ENCODE results near the gene MARCOL.

MARCOL gene, protein sequence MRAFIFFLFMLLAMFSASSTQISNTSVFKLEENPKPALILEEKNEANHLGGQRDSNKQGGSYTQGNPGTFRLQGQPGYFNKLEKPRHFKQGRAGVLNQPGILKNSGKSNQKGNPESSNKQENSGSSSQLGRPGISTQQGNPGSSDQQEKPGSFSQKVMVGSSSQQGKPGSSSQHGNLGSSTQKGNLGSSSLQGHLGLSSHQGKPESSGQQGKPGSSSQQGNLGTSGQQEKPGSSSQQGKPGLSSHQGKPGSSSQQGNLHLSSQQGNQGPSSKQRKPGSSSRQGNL

DNA sequence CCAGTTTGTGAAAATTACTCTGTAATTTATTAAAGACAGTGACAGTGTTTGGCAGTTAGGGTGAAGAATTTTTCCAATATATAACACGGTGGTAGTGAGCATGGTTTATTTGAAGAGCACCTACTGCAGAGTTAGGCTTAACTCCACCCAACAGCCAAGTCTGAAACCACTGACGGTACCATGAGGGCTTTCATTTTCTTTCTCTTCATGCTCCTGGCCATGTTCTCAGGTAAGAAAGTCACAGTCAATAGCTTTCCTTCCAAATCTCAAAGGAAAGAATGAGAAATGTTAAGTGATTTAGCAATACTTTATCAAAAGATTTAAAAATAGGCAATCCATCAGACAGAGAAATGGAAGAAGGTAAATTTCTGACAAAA, at the start of gene MARCOL:
Gene MARCOL (plus strand): TSS at position 108 of the 377 bp plus-strand sequence. CDS start 73 bp downstream, at position 181.
- TF ChIP-seq, protein P1, sequence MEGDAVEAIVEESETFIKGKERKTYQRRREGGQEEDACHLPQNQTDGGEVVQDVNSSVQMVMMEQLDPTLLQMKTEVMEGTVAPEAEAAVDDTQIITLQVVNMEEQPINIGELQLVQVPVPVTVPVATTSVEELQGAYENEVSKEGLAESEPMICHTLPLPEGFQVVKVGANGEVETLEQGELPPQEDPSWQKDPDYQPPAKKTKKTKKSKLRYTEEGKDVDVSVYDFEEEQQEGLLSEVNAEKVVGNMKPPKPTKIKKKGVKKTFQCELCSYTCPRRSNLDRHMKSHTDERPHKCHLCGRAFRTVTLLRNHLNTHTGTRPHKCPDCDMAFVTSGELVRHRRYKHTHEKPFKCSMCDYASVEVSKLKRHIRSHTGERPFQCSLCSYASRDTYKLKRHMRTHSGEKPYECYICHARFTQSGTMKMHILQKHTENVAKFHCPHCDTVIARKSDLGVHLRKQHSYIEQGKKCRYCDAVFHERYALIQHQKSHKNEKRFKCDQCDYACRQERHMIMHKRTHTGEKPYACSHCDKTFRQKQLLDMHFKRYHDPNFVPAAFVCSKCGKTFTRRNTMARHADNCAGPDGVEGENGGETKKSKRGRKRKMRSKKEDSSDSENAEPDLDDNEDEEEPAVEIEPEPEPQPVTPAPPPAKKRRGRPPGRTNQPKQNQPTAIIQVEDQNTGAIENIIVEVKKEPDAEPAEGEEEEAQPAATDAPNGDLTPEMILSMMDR (IDR thresholded peaks at IDR 0.05; ENCODE audit: extremely low read depth, insufficient read depth, missing control alignments), result no peak
- in situ Hi-C loops (cut with MboI; ENCODE audit: low pct_unique_long_range_greater_than_20kb, low sequenced_read_pairs, unreplicated experiment), result no loop called here

DNA sequence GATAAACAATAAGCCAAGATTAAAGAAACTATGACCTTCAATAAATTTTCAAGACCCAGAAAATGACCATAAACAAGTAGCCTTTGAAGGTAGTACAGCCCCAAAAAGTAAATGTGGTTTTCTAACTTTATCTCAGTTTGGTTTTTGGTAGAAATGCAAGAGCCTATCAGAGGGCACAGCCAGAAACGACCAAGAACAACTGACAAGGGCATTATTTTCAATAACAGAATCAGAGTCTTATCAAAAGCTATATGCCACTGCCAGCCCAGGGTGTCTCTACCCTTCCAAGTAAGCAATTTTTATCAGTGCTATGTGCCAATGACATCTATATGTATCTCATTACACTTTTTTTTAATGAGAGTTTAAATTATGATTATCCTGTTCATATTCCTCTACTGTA, 47.3 kb upstream of the MARCOL start:
- TF ChIP-seq, protein P1 (IDR thresholded peaks at IDR 0.05; ENCODE audit: extremely low read depth, insufficient read depth, missing control alignments), result no peak
- DNase-seq (ENCODE audit: low spot score), result no peak
- in situ Hi-C loops (cut with MboI; ENCODE audit: low pct_unique_long_range_greater_than_20kb, low sequenced_read_pairs, unreplicated experiment), result loop anchor here (25.0 kb wide), 1 partner anchor 521 kb away; no protein-coding TSS in a partner anchor

More for the DNA sequence above, at the start of gene MARCOL:
- DNase-seq (ENCODE audit: low spot score), result no peak

DNA sequence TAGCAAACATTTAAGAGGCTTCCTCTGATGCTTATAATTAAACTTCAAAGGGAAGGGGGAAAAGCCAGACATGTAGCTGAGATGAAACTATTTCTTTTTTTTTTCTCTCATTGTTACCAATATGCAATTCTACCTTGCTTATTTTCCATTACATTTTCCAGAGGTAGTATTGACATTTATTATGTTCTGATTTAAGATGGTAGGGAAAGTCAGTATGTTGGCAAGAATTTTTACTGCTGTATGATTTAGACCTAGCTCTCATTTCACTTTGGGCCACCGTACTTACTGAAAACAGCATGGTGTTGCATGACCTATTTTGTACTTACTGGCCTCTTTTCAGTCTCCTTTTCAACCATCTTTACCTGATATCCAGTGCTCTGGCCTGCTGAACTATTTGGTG, 45.1 kb upstream of the MARCOL start:
- DNase-seq (ENCODE audit: low spot score), result no peak
- in situ Hi-C loops (cut with MboI; ENCODE audit: low pct_unique_long_range_greater_than_20kb, low sequenced_read_pairs, unreplicated experiment), result loop anchor here (25.0 kb wide), 1 partner anchor 519 kb away; no protein-coding TSS in a partner anchor
- TF ChIP-seq, protein P1 (IDR thresholded peaks at IDR 0.05; ENCODE audit: extremely low read depth, insufficient read depth, missing control alignments), result no peak

DNA sequence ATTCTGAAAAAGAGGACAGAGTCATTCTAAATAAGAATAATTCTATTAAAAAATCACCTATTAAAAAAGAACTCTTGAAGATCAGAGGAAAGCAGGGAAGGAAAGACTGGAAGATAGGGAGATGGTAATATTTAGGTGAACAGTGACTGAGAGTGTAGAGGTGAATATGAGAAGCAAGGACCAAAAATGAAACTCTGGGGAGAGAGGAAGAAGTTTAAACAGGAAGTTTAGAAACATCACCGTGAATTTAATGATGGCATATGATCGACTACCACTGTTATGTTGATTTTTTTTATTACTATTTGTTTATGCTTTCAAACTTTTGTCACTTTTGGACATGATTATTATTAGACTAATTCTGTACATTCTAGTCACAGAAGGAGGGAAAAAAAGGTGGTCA, 37.2 kb upstream of the MARCOL start:
- TF ChIP-seq, protein P1 (IDR thresholded peaks at IDR 0.05; ENCODE audit: extremely low read depth, insufficient read depth, missing control alignments), result no peak
- in situ Hi-C loops (cut with MboI; ENCODE audit: low pct_unique_long_range_greater_than_20kb, low sequenced_read_pairs, unreplicated experiment), result no loop called here
- no peak for DNase-seq (ENCODE audit: low spot score)

DNA sequence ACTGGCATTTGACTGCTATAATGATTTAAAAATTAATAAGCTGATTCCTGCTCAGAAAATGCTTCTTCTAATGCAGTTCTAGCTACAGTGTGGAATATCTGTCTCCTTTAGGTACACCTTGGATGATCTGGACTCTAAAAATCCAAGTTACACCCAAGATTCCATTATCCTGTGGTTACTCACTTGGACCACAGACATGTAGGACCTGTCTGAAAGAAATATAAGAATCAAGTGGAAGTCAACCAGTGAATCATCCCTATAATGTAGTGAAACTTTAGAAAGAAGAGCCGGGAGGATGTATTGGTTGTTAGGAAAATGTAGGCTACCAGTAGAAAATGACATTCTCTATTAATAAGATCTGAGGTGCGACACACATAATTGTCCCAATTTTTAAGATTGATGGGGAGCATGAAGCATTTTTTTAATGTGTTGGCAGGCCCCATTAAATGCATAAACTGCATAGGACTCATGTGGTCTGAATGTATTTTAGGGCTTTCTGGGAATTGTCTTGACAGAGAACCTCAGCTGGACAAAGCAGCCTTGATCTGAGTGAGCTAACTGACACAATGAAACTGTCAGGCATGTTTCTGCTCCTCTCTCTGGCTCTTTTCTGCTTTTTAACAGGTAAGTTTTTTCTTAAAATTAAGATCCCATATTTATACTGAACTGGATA, 35.7 kb upstream of the MARCOL start, which contains the start of gene SPINK6:
Gene SPINK6 (plus strand): TSS at position 512 of the 673 bp plus-strand sequence. CDS start 55 bp downstream, at position 567.
- in situ Hi-C loops (cut with MboI; ENCODE audit: low pct_unique_long_range_greater_than_20kb, low sequenced_read_pairs, unreplicated experiment), result no loop called here
- DNase-seq (ENCODE audit: low spot score), result no peak
- TF ChIP-seq, protein P1 (IDR thresholded peaks at IDR 0.05; ENCODE audit: extremely low read depth, insufficient read depth, missing control alignments), result no peak

DNA sequence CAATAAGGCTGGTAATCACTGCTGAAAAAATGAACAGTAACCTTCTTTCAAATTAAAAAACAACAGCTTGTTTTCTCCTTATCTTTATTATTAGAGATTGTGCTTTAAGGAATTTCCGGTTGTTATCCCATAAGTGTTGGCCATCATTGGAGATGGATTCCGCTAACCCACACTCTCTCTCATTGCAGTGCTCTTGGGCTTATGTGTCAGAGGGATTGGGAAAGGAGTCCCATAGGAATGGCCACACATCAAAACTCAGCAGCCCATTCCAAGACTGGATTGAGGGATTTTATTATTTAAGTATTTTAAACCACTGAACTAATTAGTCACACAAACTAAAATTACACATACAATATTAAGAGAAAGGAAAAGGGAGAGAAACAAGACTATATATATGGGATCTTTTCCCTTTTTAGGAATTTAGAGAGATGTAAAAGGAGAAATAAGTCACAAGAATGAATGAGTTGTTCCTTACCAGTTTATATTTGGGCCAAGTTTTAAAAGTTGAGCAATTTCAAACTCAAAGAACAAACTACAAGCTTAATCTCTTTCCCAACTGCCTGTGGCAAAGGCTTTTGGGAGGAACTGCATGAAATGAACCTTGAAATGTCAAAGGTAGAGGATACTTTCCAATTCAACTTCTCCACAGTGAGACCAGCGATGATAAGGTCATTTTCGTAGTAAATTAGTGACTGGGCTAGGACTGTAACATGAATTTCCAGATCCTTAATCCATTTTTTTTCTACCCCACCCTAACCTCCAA, 33.1 kb upstream of the MARCOL start:
- in situ Hi-C loops (cut with MboI; ENCODE audit: low pct_unique_long_range_greater_than_20kb, low sequenced_read_pairs, unreplicated experiment), result no loop called here
- TF ChIP-seq, protein P1 (IDR thresholded peaks at IDR 0.05; ENCODE audit: extremely low read depth, insufficient read depth, missing control alignments), result no peak
- DNase-seq (ENCODE audit: low spot score), result no peak

Measured in GM13977 (cell line).